Osteoblast (primary cell): ENCODE measurements around the gene ZNF503. TPM values are rescaled to one million over a fixed set of nuclear protein-coding genes. Genes with fewer than 3 reads are reported as not detected.

ENCODE experiments used
- DNase-seq: peaks from one replicate; pipeline ENCODE4 v3.0.0; 2011; ENCODE audit warnings: low spot score, mixed read lengths; ENCODE audit not compliant: insufficient read length; ENCODE audit errors: missing footprints
- H2AFZ ChIP-seq: 2 replicates; pipeline ENCODE4 v1.6.0; 2011; ENCODE audit warnings: mild to moderate bottlenecking, low read length
- H3K27ac ChIP-seq: 2 replicates; pipeline ENCODE4 v1.5.1; 2011; ENCODE audit warnings: mild to moderate bottlenecking, low read depth, low read length, moderate library complexity
- H3K27me3 ChIP-seq: 2 replicates; pipeline ENCODE4 v1.6.0; 2012; ENCODE audit warnings: mild to moderate bottlenecking, control low read depth, inconsistent platforms, low read length, moderate library complexity; ENCODE audit not compliant: insufficient read depth
- H3K36me3 ChIP-seq: 2 replicates; pipeline ENCODE4 v1.5.1; 2011; ENCODE audit warnings: mild to moderate bottlenecking, low read length, control low read depth, moderate library complexity; ENCODE audit not compliant: insufficient read depth
- H3K4me1 ChIP-seq: 2 replicates; pipeline ENCODE4 v1.5.1; 2011; ENCODE audit warnings: mild to moderate bottlenecking, low read length, control low read depth, moderate library complexity; ENCODE audit not compliant: insufficient read depth
- H3K4me2 ChIP-seq: 2 replicates; pipeline ENCODE4 v1.6.0; 2011; ENCODE audit warnings: mild to moderate bottlenecking, low read length; ENCODE audit not compliant: insufficient read depth
- H3K4me3 ChIP-seq: fragments of 200-600 bp; sonication (generic); 3 replicates; pipeline ENCODE4 v1.5.1; 2012; ENCODE audit warnings: mild to moderate bottlenecking, low read length, inconsistent platforms; ENCODE audit not compliant: insufficient read depth
- H3K79me2 ChIP-seq: 2 replicates; pipeline ENCODE4 v1.6.0; 2012; ENCODE audit warnings: mild to moderate bottlenecking, low read length, control low read depth, inconsistent platforms; ENCODE audit not compliant: insufficient read depth
- H3K9me3 ChIP-seq: 2 replicates; pipeline ENCODE4 v1.5.1; 2011; ENCODE audit warnings: low read depth, low read length, control low read depth
- H4K20me1 ChIP-seq: 2 replicates; pipeline ENCODE4 v1.6.0; 2012; ENCODE audit warnings: mild to moderate bottlenecking, low read length, control low read depth; ENCODE audit not compliant: insufficient read depth
- total RNA-seq: library from RNA; depleted of rRNA; stranded (reverse); fragments of >200 nt; gene quantifications from 2 replicates; pipeline ENCODE4 v1.2.3, GENCODE V29; 2012
- TF ChIP-seq, protein P1 (sequence below): IDR thresholded peaks from 2 replicates; pipeline ENCODE4 v1.5.1; 2011; ENCODE audit warnings: mild to moderate bottlenecking, low read depth, low read length, moderate library complexity; ENCODE audit errors: extremely low read depth

The ZNF503 gene
- total RNA-seq, 1 donor = 18.5 TPM

DNA sequence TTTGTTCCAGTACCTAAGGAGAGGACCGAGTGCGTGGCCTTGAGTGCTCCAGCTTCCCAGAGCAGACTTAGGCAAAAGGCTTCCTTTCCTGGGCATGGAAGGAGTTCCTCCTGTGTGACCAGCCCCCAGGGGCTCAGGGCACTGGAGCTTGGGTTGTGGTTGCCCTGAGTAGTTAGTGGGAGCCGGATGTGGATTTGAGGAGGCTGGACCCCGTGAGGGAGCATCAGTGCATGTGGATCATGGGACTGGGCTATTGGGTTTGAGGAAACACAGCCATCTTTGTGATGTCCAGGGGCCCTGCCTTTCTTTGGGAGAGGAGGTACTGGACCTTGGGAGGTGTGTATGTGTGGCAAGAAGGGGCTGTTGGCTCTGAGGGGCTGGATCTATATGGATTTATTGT, 38.2 kb upstream of the ZNF503 start:
- H3K36me3 ChIP-seq = no peaks in the 10 kb centered on the region
- H2AFZ ChIP-seq = no peak overlapping the region
- no peak overlapping the region for H3K27ac ChIP-seq
- TF ChIP-seq, protein P1, sequence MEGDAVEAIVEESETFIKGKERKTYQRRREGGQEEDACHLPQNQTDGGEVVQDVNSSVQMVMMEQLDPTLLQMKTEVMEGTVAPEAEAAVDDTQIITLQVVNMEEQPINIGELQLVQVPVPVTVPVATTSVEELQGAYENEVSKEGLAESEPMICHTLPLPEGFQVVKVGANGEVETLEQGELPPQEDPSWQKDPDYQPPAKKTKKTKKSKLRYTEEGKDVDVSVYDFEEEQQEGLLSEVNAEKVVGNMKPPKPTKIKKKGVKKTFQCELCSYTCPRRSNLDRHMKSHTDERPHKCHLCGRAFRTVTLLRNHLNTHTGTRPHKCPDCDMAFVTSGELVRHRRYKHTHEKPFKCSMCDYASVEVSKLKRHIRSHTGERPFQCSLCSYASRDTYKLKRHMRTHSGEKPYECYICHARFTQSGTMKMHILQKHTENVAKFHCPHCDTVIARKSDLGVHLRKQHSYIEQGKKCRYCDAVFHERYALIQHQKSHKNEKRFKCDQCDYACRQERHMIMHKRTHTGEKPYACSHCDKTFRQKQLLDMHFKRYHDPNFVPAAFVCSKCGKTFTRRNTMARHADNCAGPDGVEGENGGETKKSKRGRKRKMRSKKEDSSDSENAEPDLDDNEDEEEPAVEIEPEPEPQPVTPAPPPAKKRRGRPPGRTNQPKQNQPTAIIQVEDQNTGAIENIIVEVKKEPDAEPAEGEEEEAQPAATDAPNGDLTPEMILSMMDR = no peak
- no peaks in the 10 kb centered on the region for H3K79me2 ChIP-seq
- peaks cover 3% of the 10 kb centered on the region for H3K9me3 ChIP-seq
- no peak overlapping the region for H3K4me3 ChIP-seq
- no peaks in the 10 kb centered on the region for H3K4me1 ChIP-seq
- no peaks in the 10 kb centered on the region for H3K27me3 ChIP-seq
- DNase-seq = no peak
- no peak overlapping the region for H3K4me2 ChIP-seq
- H4K20me1 ChIP-seq = no peaks in the 10 kb centered on the region

DNA sequence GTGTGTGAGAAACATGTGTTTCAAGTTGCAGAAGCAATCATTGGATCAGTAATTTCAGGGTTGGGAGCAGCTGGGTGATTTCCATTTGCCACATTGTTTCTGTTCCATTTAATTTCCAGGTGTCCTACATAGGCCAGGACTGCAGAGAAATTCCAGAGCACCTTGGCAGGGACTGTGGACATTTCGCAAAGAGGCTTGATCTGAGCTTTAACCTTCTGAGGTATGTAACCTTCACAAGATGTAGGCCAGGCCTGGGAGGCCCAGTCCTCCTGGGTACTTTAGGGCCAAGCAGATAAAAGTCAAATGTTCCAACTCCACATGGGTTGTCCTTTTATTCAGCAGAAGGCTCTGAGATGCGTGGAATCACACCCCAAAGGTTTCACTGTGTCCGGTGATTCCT, 36.7 kb upstream of the ZNF503 start:
- H3K36me3 ChIP-seq = no peaks in the 10 kb centered on the region
- TF ChIP-seq, protein P1 = no peak

DNA sequence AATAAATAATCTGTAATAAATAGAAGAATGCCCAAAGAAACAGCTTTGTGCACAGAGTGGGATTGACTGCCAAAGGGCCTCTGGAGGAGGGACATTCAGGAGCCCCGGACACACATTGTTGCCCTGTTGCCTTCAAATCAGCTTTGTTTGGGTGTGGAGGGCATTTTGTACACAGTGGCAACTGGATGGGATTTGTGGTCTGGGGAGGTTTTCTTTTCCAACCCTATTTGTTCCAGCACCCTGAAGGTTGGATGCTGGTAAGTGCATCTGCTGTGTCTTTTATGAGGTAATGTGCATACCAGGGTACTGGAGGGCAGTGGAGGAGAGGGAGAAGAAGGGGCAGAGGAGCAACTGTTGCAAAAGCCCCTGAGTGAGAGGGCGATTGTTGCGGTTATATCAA, 36.1 kb upstream of the ZNF503 start:
- TF ChIP-seq, protein P1 = no peak
- no peak for DNase-seq
- no peak overlapping the region for H2AFZ ChIP-seq
- H3K27me3 ChIP-seq = no peaks in the 10 kb centered on the region
- H3K4me2 ChIP-seq = no peak overlapping the region
- H3K27ac ChIP-seq = no peak overlapping the region
- no peaks in the 10 kb centered on the region for H3K9me3 ChIP-seq
- H3K79me2 ChIP-seq = no peaks in the 10 kb centered on the region
- H3K4me3 ChIP-seq = no peak overlapping the region
- no peaks in the 10 kb centered on the region for H3K4me1 ChIP-seq
- H3K36me3 ChIP-seq = no peaks in the 10 kb centered on the region
- no peaks in the 10 kb centered on the region for H4K20me1 ChIP-seq

More for the DNA sequence above, 36.7 kb upstream of the ZNF503 start:
- Histone ChIP-seq H3K79me2 (no peaks in the 10 kb centered on the region), H3K27me3 (no peaks in the 10 kb centered on the region), H3K9me3 (no peaks in the 10 kb centered on the region), H2AFZ (no peak overlapping the region), H3K4me3 (no peak overlapping the region), H3K27ac (no peak overlapping the region), H3K4me2 (no peak overlapping the region), H4K20me1 (no peaks in the 10 kb centered on the region), H3K4me1 (no peaks in the 10 kb centered on the region)
- DNase-seq = no peak

GRCh38 chr10:75436896-75437295, 35.3 kb upstream of the ZNF503 start:
- Histone ChIP-seq H4K20me1 (no peaks in the 10 kb centered on the region), H3K79me2 (no peaks in the 10 kb centered on the region), H2AFZ (no peak overlapping the region), H3K27me3 (no peaks in the 10 kb centered on the region), H3K27ac (no peak overlapping the region), H3K4me3 (no peak overlapping the region), H3K4me2 (no peak overlapping the region), H3K4me1 (peaks cover 1% of the 10 kb centered on the region), H3K9me3 (no peaks in the 10 kb centered on the region), H3K36me3 (no peaks in the 10 kb centered on the region)
- TF ChIP-seq, protein P1 = no peak
- DNase-seq = no peak
